Keratinocyte (primary cell): ENCODE measurements around the gene NFE2L3. TPM values are rescaled to one million over a fixed set of nuclear protein-coding genes. Genes with fewer than 3 reads are reported as not detected.

Source experiments
- DNase-seq: peaks from one replicate; pipeline ENCODE4 v3.0.0-alpha.2; 2011; ENCODE audit warnings: low read depth, missing footprints, low spot score
- FAIRE-seq: peaks from 2 replicates; lab custom pipeline; 2011; peaks lifted over from hg19 to GRCh38; lab: Jason Lieb, UNC
- H2AFZ ChIP-seq: 2 replicates; pipeline ENCODE4 v1.6.0; 2012; ENCODE audit warnings: low read length, control low read depth, inconsistent platforms; ENCODE audit not compliant: control insufficient read depth
- H3K27ac ChIP-seq: 2 replicates; pipeline ENCODE4 v1.5.1; 2011; ENCODE audit warnings: low read length; ENCODE audit not compliant: control insufficient read depth, insufficient read depth
- H3K27me3 ChIP-seq: 3 replicates; pipeline ENCODE4 v1.6.0; 2011; ENCODE audit warnings: low read length; ENCODE audit not compliant: control insufficient read depth, insufficient read depth; ENCODE audit errors: extremely low read depth
- H3K36me3 ChIP-seq, 2 experiments: 2 replicates in 1 of 2; 3 replicates in 1 of 2; pipeline ENCODE4 v1.5.1; 2011; ENCODE audit warnings: low read length in 2 of 2, mild to moderate bottlenecking in 1 of 2; ENCODE audit not compliant: control insufficient read depth in 2 of 2, insufficient read depth in 2 of 2; ENCODE audit errors: extremely low read depth in 1 of 2
- H3K4me1 ChIP-seq: 3 replicates; pipeline ENCODE4 v1.5.1; 2011; ENCODE audit warnings: low read length; ENCODE audit not compliant: control insufficient read depth, insufficient read depth; ENCODE audit errors: extremely low read depth
- H3K4me2 ChIP-seq: 3 replicates; pipeline ENCODE4 v1.6.0; 2011; ENCODE audit warnings: low read depth, low read length; ENCODE audit not compliant: control insufficient read depth, insufficient read depth; ENCODE audit errors: extremely low read depth
- H3K4me3 ChIP-seq, 3 experiments: fragments of 200-600 bp in 1 of 3; sonication (generic) in 1 of 3; 2 replicates in 2 of 3; 3 replicates in 1 of 3; pipeline ENCODE4 v1.5.1; 2011 to 2016; ENCODE audit warnings: low read length in 3 of 3, mild to moderate bottlenecking in 3 of 3, control low read depth in 2 of 3, inconsistent platforms in 1 of 3, low read depth in 1 of 3, mixed read lengths in 1 of 3, mixed run types in 1 of 3, moderate library complexity in 1 of 3; ENCODE audit not compliant: control insufficient read depth in 2 of 3, insufficient read depth in 2 of 3; ENCODE audit errors: extremely low read depth in 1 of 3
- H3K79me2 ChIP-seq: 2 replicates; pipeline ENCODE4 v1.6.0; 2012; ENCODE audit warnings: low read length; ENCODE audit not compliant: control insufficient read depth, insufficient read depth
- H3K9ac ChIP-seq: 3 replicates; pipeline ENCODE4 v1.6.0; 2011; ENCODE audit warnings: low read length; ENCODE audit not compliant: control insufficient read depth, insufficient read depth; ENCODE audit errors: extremely low read depth
- H3K9me1 ChIP-seq: 3 replicates; pipeline ENCODE4 v1.6.0; 2011; ENCODE audit warnings: low read length; ENCODE audit not compliant: control insufficient read depth, insufficient read depth; ENCODE audit errors: extremely low read depth
- H3K9me3 ChIP-seq: 2 replicates; pipeline ENCODE4 v1.5.1; 2012; ENCODE audit warnings: low read depth, low read length; ENCODE audit not compliant: control insufficient read depth
- H4K20me1 ChIP-seq: 3 replicates; pipeline ENCODE4 v1.6.0; 2011; ENCODE audit warnings: low read length; ENCODE audit not compliant: control insufficient read depth, insufficient read depth; ENCODE audit errors: extremely low read depth
- CTCF ChIP-seq, 3 experiments: IDR thresholded peaks in 1 of 3; conservative IDR thresholded peaks in 1 of 3; optimal IDR thresholded peaks in 1 of 3; 2 replicates in 2 of 3; 3 replicates in 1 of 3; pipeline versions ENCODE3 to v1.5.1; 2011; ENCODE audit warnings: low read length in 3 of 3, mild to moderate bottlenecking in 3 of 3, moderate library complexity in 2 of 3, control low read depth in 1 of 3, inconsistent platforms in 1 of 3; ENCODE audit not compliant: insufficient read depth in 2 of 3; ENCODE audit errors: extremely low read depth in 1 of 3
- EZH2 ChIP-seq: IDR thresholded peaks from one replicate; pipeline ENCODE4 v1.6.1; 2012; ENCODE audit warnings: inconsistent platforms, mild to moderate bottlenecking, low read length, moderate library complexity
- dilution Hi-C: fragments of 300-500 bp; cut with MboI; formaldehyde crosslinking; loops from one replicate; pipeline ENCODE4 v1.7.0; 2020; ENCODE audit warnings: low sequenced_read_pairs; ENCODE audit not compliant: extremely low pct_ligation_motif_present
- polyA plus RNA-seq, 5 experiments: library from polyadenylated mRNA; depleted of rRNA in 3 of 5; stranded (reverse) in 3 of 5; stranded (forward) in 1 of 5; unstranded in 1 of 5; fragments of >200 nt; gene quantifications; 1 replicate in 1 of 5; 2 replicates in 3 of 5; 3 replicates in 1 of 5; pipeline versions ENCODE4 v1.2.1 to v1.2.3, GENCODE V29; 2011 to 2012; ENCODE audit warnings: missing spikeins in 2 of 5, low read depth in 1 of 5, low replicate concordance in 1 of 5

The NFE2L3 gene
- polyA plus RNA-seq, 1 donor (not counting 4 experiments of a cell fraction or from before 2014, with no cell fraction given): 17.8 TPM

- H2AFZ ChIP-seq: no peak overlapping the region
- no peak for TF ChIP-seq EZH2
- TF ChIP-seq CTCF (optimal IDR thresholded peaks at IDR 0.05 in 1 of 3, IDR thresholded peaks at IDR 0.05 in 1 of 3, conservative IDR thresholded peaks at IDR 0.05 in 1 of 3; ENCODE audit: extremely low read depth in 1 of 3, insufficient read depth in 2 of 3, low read length in 3 of 3): no peak
- no peak for FAIRE-seq
- peaks cover 25% of the 10 kb centered on the region for H3K4me1 ChIP-seq
- dilution Hi-C loops: no loop called here
- H3K27me3 ChIP-seq: no peaks in the 10 kb centered on the region
- peaks cover 35% of the 10 kb centered on the region for H4K20me1 ChIP-seq
- H3K9ac ChIP-seq: peak overlapping the region; percentile 100
- H3K27ac ChIP-seq: peak overlapping the region; percentile 99
- H3K4me3 ChIP-seq: peak overlapping the region; percentile 85 to 100 (median 93)
- no peaks in the 10 kb centered on the region for H3K9me3 ChIP-seq
- DNase-seq: no peak
- H3K4me2 ChIP-seq: no peak overlapping the region
- H3K36me3 ChIP-seq: peaks cover 10 to 36% of the 10 kb centered on the region in 2 experiments
- H3K9me1 ChIP-seq: no peaks in the 10 kb centered on the region
- H3K79me2 ChIP-seq: peaks cover 89% of the 10 kb centered on the region
Measured at GRCh38 chr7:26200038-26200443, 48.0 kb downstream of the NFE2L3 start.

DNA sequence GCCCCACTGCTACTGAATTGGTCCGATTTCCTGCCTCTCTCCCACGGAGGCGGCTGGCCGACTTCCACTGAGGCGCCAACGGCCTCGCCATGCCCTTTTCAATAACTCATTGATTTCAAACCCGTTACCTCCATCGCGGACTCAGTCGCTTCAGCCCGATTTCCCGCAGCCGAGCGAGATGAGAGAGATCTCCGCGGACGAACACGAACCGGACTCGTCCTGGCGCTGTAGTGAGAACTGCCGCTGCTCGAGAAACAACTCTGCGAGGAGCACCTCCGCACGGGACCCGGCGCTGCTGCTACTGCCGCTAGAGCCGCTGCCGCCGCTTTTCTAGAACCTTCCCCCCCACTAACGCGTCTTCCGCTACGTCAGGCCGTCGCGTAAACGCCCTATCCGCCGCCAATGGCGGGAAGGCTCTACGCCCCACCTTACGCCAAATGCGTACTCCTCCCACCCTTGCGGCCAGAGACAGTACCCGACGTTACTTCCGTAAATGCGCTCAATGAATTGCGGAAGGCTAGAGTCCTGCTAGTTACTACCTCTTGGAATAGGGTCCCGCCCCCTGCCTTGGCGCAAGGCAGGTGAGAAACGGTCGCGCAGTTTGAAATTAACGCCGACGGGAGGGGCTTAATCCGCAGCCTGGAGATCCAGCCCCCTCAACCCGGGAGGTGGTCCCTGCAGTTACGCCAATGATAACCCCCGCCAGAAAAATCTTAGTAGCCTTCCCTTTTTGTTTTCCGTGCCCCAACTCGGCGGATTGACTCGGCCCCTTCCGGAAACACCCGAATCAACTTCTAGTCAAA is 48.6 kb downstream of the NFE2L3 start, which contains the start of gene HNRNPA2B1:
Gene HNRNPA2B1 (minus strand): TSS at position 303 of the 803 bp plus-strand sequence. CDS start 169 bp downstream, at position 134.
- peaks cover 24% of the 10 kb centered on the region for H3K4me1 ChIP-seq
- H3K79me2 ChIP-seq: peaks cover 89% of the 10 kb centered on the region
- H3K9me3 ChIP-seq: no peaks in the 10 kb centered on the region
- DNase-seq: peak; percentile 89
- peak within 1 kb of the TSS; percentile 94 to 100 (median 95) for H3K4me3 ChIP-seq
- H4K20me1 ChIP-seq: peaks cover 37% of the 10 kb centered on the region
- H3K27me3 ChIP-seq: no peaks in the 10 kb centered on the region
- H3K36me3 ChIP-seq: peaks cover 12 to 33% of the 10 kb centered on the region in 2 experiments
- no peak for TF ChIP-seq EZH2
- no peak for TF ChIP-seq CTCF (optimal IDR thresholded peaks at IDR 0.05 in 1 of 3, IDR thresholded peaks at IDR 0.05 in 1 of 3, conservative IDR thresholded peaks at IDR 0.05 in 1 of 3; ENCODE audit: extremely low read depth in 1 of 3, insufficient read depth in 2 of 3, low read length in 3 of 3)
- H3K4me2 ChIP-seq: peak within 1 kb of the TSS; percentile 81
- H3K9me1 ChIP-seq: no peaks in the 10 kb centered on the region
- dilution Hi-C loops: no loop called here
- H3K9ac ChIP-seq: peak within 1 kb of the TSS; percentile 100
- peak within 1 kb of the TSS; percentile 75 for H2AFZ ChIP-seq
- peak within 1 kb of the TSS; percentile 99 for H3K27ac ChIP-seq
- FAIRE-seq: peak; percentile 88
